T-helper 2 cell (primary cell): ENCODE data around the gene KANK4.

Experiments used
- DNase-seq, 5 experiments: peaks; one replicate each; pipeline versions ENCODE4 v3.0.0 to v3.0.0-alpha.2; 2012 to 2022

Gene KANK4

GRCh38 chr1:62196086-62196690, 123.0 kb downstream of the KANK4 start:
- DNase-seq, result no peak

- no peak for DNase-seq
These were observed 124.3 kb downstream of the KANK4 start, which contains the start of gene L1TD1 for GRCh38 chr1:62194651-62195544. L1TD1 (plus strand) TSS chr1:62194849; CDS start chr1:62206629, 11,780 bp downstream.

GRCh38 chr1:62188111-62188510, 131.1 kb downstream of the KANK4 start:
- no peak for DNase-seq

GRCh38 chr1:62187548-62187947, 131.7 kb downstream of the KANK4 start:
- DNase-seq, result no peak
